IMR-90 (cell line): ENCODE data around the gene LNP1. TPM values are rescaled to one million over a fixed set of nuclear protein-coding genes. Genes with fewer than 3 reads are reported as not detected.

Experiments used
- ATAC-seq: fragments of 200-7000 bp; cut with Tn5 transposase; 2 replicates; pipeline ENCODE4 v1.9.1; 2020; ENCODE audit warnings: low read depth, mild to moderate bottlenecking, moderate library complexity
- BruUV-seq: library from RNA; stranded (reverse); fragments of 400-500 nt; replicated peaks from 2 replicates; lab custom pipeline; 2021; lab: Mats Ljungman, UMichigan
- CTCF ChIA-PET: fragments of 300-600 bp; formaldehyde crosslinking; extraction: SDS; loops from one replicate; lab custom pipeline; 2021; ENCODE audit warnings: antibody characterized with exemption; lab: Yijun Ruan, JAX
- POLR2A ChIA-PET: fragments of 300-600 bp; sonication (Branson Sonifier 250); formaldehyde crosslinking; loops from one replicate; lab custom pipeline; 2022; ENCODE audit warnings: antibody characterized with exemption; ENCODE audit not compliant: unreplicated experiment; lab: Charles Lee
- DNase-seq: peaks from one replicate; pipeline ENCODE4 v3.0.0; 2013
- H2AFZ ChIP-seq: replicated peaks from 2 replicates; pipeline ENCODE3; 2013; ENCODE audit warnings: low read length, mild to moderate bottlenecking; ENCODE audit not compliant: poor library complexity
- H2AK5ac ChIP-seq: 2 replicates; pipeline ENCODE4 v1.6.1; 2013; ENCODE audit warnings: low read depth, low read length, inconsistent platforms
- H2AK9ac ChIP-seq: replicated peaks from 2 replicates; pipeline ENCODE3; 2013; ENCODE audit warnings: mild to moderate bottlenecking, low read depth, low read length, moderate library complexity; ENCODE audit not compliant: poor library complexity
- H2BK120ac ChIP-seq: 2 replicates; pipeline ENCODE4 v1.6.1; 2013; ENCODE audit warnings: low read depth, low read length, inconsistent platforms
- H2BK15ac ChIP-seq: 3 replicates; pipeline ENCODE4 v1.6.1; 2013; ENCODE audit warnings: low read depth, low read length, inconsistent platforms
- H2BK20ac ChIP-seq: 2 replicates; pipeline ENCODE4 v1.6.1; 2013; ENCODE audit warnings: low read depth, mild to moderate bottlenecking, inconsistent platforms, low read length, moderate library complexity
- H2BK5ac ChIP-seq: 2 replicates; pipeline ENCODE4 v1.6.1; 2013; ENCODE audit warnings: mild to moderate bottlenecking, low read depth, low read length, inconsistent platforms; ENCODE audit not compliant: poor library complexity, severe bottlenecking
- H3K14ac ChIP-seq: replicated peaks from 2 replicates; pipeline ENCODE4 v1.6.1; 2013; ENCODE audit warnings: low read depth, low read length, inconsistent platforms
- H3K18ac ChIP-seq: 2 replicates; pipeline ENCODE4 v1.6.1; 2013; ENCODE audit warnings: low read depth, low read length, control low read depth
- H3K23ac ChIP-seq: 2 replicates; pipeline ENCODE4 v1.6.1; 2013; ENCODE audit warnings: low read depth, low read length, inconsistent platforms
- H3K27ac ChIP-seq: 2 replicates; pipeline ENCODE4 v1.5.1; 2013; ENCODE audit warnings: mild to moderate bottlenecking, control low read depth, low read length; ENCODE audit not compliant: insufficient read depth
- H3K27me3 ChIP-seq: 2 replicates; pipeline ENCODE4 v1.6.1; 2013; ENCODE audit warnings: low read length; ENCODE audit not compliant: control insufficient read depth, insufficient read depth
- H3K36me3 ChIP-seq: 2 replicates; pipeline ENCODE4 v1.6.1; 2013; ENCODE audit warnings: low read length, mixed read lengths; ENCODE audit not compliant: control insufficient read depth, insufficient read depth
- H3K4ac ChIP-seq: 2 replicates; pipeline ENCODE4 v1.6.1; 2013; ENCODE audit warnings: low read depth, low read length, inconsistent platforms
- H3K4me1 ChIP-seq: 2 replicates; pipeline ENCODE4 v1.6.1; 2013; ENCODE audit warnings: low read length, mixed read lengths; ENCODE audit not compliant: control insufficient read depth, insufficient read depth
- H3K4me2 ChIP-seq: 2 replicates; pipeline ENCODE4 v1.6.1; 2013; ENCODE audit warnings: low read depth, mild to moderate bottlenecking, control low read depth, low read length, moderate library complexity
- H3K4me3 ChIP-seq: 2 replicates; pipeline ENCODE4 v1.5.1; 2013; ENCODE audit warnings: low read depth, mild to moderate bottlenecking, control low read depth, low read length, moderate library complexity; ENCODE audit not compliant: insufficient read depth
- H3K56ac ChIP-seq: 2 replicates; pipeline ENCODE4 v1.6.1; 2013; ENCODE audit warnings: low read length, inconsistent platforms; ENCODE audit not compliant: insufficient read depth; ENCODE audit errors: extremely low read depth
- H3K79me1 ChIP-seq, 2 experiments: 2 replicates each; pipeline ENCODE4 v1.6.1; 2013; ENCODE audit warnings: low read length in 2 of 2, inconsistent platforms in 1 of 2, low read depth in 1 of 2
- H3K9ac ChIP-seq: 2 replicates; pipeline ENCODE4 v1.6.1; 2013; ENCODE audit warnings: low read depth, low read length, control low read depth
- H3K9me1 ChIP-seq: 2 replicates; pipeline ENCODE4 v1.6.1; 2013; ENCODE audit warnings: low read length, inconsistent platforms; ENCODE audit not compliant: insufficient read depth
- H3K9me3 ChIP-seq: 2 replicates; pipeline ENCODE4 v1.6.1; 2013; ENCODE audit warnings: low read length; ENCODE audit not compliant: control insufficient read depth, insufficient read depth
- H4K20me1 ChIP-seq: 2 replicates; pipeline ENCODE4 v1.6.1; 2013; ENCODE audit warnings: low read length, inconsistent platforms; ENCODE audit not compliant: insufficient read depth
- H4K5ac ChIP-seq: 2 replicates; pipeline ENCODE4 v1.6.1; 2013; ENCODE audit warnings: mild to moderate bottlenecking, low read depth, low read length, control low read depth
- H4K8ac ChIP-seq, 2 experiments: 2 replicates each; pipeline ENCODE4 v1.6.1; 2013; ENCODE audit warnings: low read depth in 2 of 2, low read length in 2 of 2, control low read depth in 1 of 2, inconsistent platforms in 1 of 2
- H4K91ac ChIP-seq: 2 replicates; pipeline ENCODE4 v1.6.1; 2013; ENCODE audit warnings: low read depth, low read length, inconsistent platforms; ENCODE audit not compliant: insufficient read depth
- BHLHE40 ChIP-seq: fragments of 150-350 bp; IDR thresholded peaks from 2 replicates; pipeline ENCODE4 v1.6.1; 2016; ENCODE audit warnings: mild to moderate bottlenecking, low read depth, low read length
- CHD1 ChIP-seq: IDR thresholded peaks from 2 replicates; pipeline ENCODE4 v1.6.1; 2012; ENCODE audit warnings: low read depth, low read length, improper control_type of control experiment
- CTCF ChIP-seq: conservative IDR thresholded peaks from 2 replicates; pipeline ENCODE4 v1.5.1; 2012; ENCODE audit warnings: mild to moderate bottlenecking, low read depth, low read length, improper control_type of control experiment
- ELK1 ChIP-seq: fragments of 150-350 bp; IDR thresholded peaks from 2 replicates; pipeline ENCODE4 v1.6.1; 2016; ENCODE audit warnings: low read depth, mild to moderate bottlenecking, low read length, moderate library complexity, borderline replicate concordance
- FOS ChIP-seq: fragments of 150-350 bp; IDR thresholded peaks from 2 replicates; pipeline ENCODE4 v1.6.1; 2016; ENCODE audit warnings: low read depth, low read length
- MAFK ChIP-seq: IDR thresholded peaks from 2 replicates; pipeline ENCODE4 v1.6.1; 2012; ENCODE audit warnings: low read depth, low read length, improper control_type of control experiment
- MAZ ChIP-seq: IDR thresholded peaks from 2 replicates; pipeline ENCODE4 v1.6.1; 2012; ENCODE audit warnings: low read depth, mild to moderate bottlenecking, low read length, improper control_type of control experiment, moderate library complexity, borderline replicate concordance
- MXI1 ChIP-seq: IDR thresholded peaks from 2 replicates; pipeline ENCODE4 v1.6.1; 2012; ENCODE audit warnings: low read depth, mild to moderate bottlenecking, low read length, moderate library complexity, borderline replicate concordance
- NFE2L2 ChIP-seq: fragments of 150-350 bp; IDR thresholded peaks from 2 replicates; pipeline ENCODE4 v1.6.1; 2016; ENCODE audit warnings: low read depth, mild to moderate bottlenecking, low read length
- POLR2A ChIP-seq: IDR thresholded peaks from 2 replicates; pipeline ENCODE4 v1.6.1; 2012; ENCODE audit warnings: mild to moderate bottlenecking, low read depth, low read length
- RAD21 ChIP-seq: IDR thresholded peaks from 2 replicates; pipeline ENCODE4 v1.6.1; 2012; ENCODE audit warnings: low read length, improper control_type of control experiment
- RCOR1 ChIP-seq: IDR thresholded peaks from 2 replicates; pipeline ENCODE4 v1.6.1; 2012; ENCODE audit warnings: mild to moderate bottlenecking, low read length, improper control_type of control experiment; ENCODE audit not compliant: insufficient replicate concordance
- RFX5 ChIP-seq: IDR thresholded peaks from 2 replicates; pipeline ENCODE4 v1.8.0; 2012; ENCODE audit warnings: low read depth, mild to moderate bottlenecking, low read length, moderate library complexity
- SMC3 ChIP-seq: fragments of 150-350 bp; IDR thresholded peaks from 2 replicates; pipeline ENCODE4 v1.6.1; 2016; ENCODE audit warnings: low read depth, mild to moderate bottlenecking, antibody characterized with exemption, low read length, moderate library complexity
- USF2 ChIP-seq: fragments of 150-350 bp; IDR thresholded peaks from 2 replicates; pipeline ENCODE4 v1.6.1; 2017; ENCODE audit warnings: mild to moderate bottlenecking, antibody characterized with exemption, low read length, low read depth
- WGBS, 2 experiments: methylation state at CpG; one replicate each; pipeline versions ENCODE4 v1.1.5 to v1.1.7; 2013; ENCODE audit warnings: missing lambda C conversion rate in 2 of 2; ENCODE audit not compliant: insufficient read length in 1 of 2; ENCODE audit errors: extremely low coverage in 2 of 2; 5-methylcytosine and 5-hydroxymethylcytosine counted together
- dilution Hi-C: fragments of 300-500 bp; cut with HindIII; formaldehyde crosslinking; loops from one replicate; pipeline ENCODE4 v1.14.3; 2018; ENCODE audit warnings: low sequenced_read_pairs; ENCODE audit not compliant: unreplicated experiment
- in situ Hi-C: fragments of 300-500 bp; cut with MboI; formaldehyde crosslinking; loops from 3 replicates; pipeline ENCODE4 v1.14.3; 2019; ENCODE audit warnings: low sequenced_read_pairs, inconsistent platforms, mixed read lengths
- intact Hi-C: fragments of 100-400 bp; cut with micrococcal nuclease; formaldehyde crosslinking; loops from 2 replicates; pipeline ENCODE4 v1.10.0; 2022
- polyA plus RNA-seq, 3 experiments: library from polyadenylated mRNA; depleted of rRNA; stranded (reverse); fragments of >200 nt; gene quantifications; 2 replicates each; pipeline ENCODE4 v1.2.3, GENCODE V29; 2012; ENCODE audit warnings: low replicate concordance in 1 of 3
- total RNA-seq: library from RNA; depleted of rRNA; stranded (reverse); fragments of >200 nt; gene quantifications from 2 replicates; pipeline ENCODE4 v1.2.3, GENCODE V29; 2012

The LNP1 gene
- total and polyA plus RNA-seq, 2 of the 4 experiments (the other 2 are of a cell fraction): 2.2 to 2.4 TPM

- H3K27ac ChIP-seq: no peak overlapping the region
- no peak overlapping the region for H3K14ac ChIP-seq
- no peak overlapping the region for H3K4me2 ChIP-seq
- 0 out of 2 replicates have a peak, but pooled peaks cover 2% of the 10 kb centered on the region for H3K9me1 ChIP-seq
- no peak overlapping the region for H2AK5ac ChIP-seq
- H4K20me1 ChIP-seq: no peaks in the 10 kb centered on the region
- H3K23ac ChIP-seq: no peak overlapping the region
- H4K8ac ChIP-seq: no peak overlapping the region
- no peak overlapping the region for H2BK15ac ChIP-seq
- WGBS, 2 experiments: 100% methylated on average over 3 of the region's 4 CpGs; no CpG with 5 or more reads in 1 of the 2 experiments
- H2BK120ac ChIP-seq: no peak overlapping the region
- intact Hi-C loops (no loop called here), in situ Hi-C loops (no loop called here), dilution Hi-C loops (no loop called here)
- ChIA-PET CTCF (interaction anchor here (0.6 kb wide), 1 partner anchor 1132 kb away, joined by 4 read pairs; no protein-coding TSS in a partner anchor), POLR2A (no interaction called here)
- H3K9ac ChIP-seq: no peak overlapping the region
- H3K4me3 ChIP-seq: no peak overlapping the region
- peaks cover 4% of the 10 kb centered on the region for H3K9me3 ChIP-seq
- DNase-seq (no peak), ATAC-seq (no peak)
- H3K27me3 ChIP-seq: no peaks in the 10 kb centered on the region
- H4K5ac ChIP-seq: no peak overlapping the region
- H2BK5ac ChIP-seq: no peak overlapping the region
- peaks cover 24% of the 10 kb centered on the region for H3K36me3 ChIP-seq
- H2BK20ac ChIP-seq: no peak overlapping the region
- no peak overlapping the region for H3K18ac ChIP-seq
- no peak overlapping the region for H3K4ac ChIP-seq
- no TSS peak for BruUV-seq
- no peaks in the 10 kb centered on the region for H3K4me1 ChIP-seq
- no peak overlapping the region for H3K56ac ChIP-seq
- no peak overlapping the region for H2AFZ ChIP-seq
- no peak overlapping the region for H4K91ac ChIP-seq
- H2AK9ac ChIP-seq: no peak overlapping the region
- H3K79me1 ChIP-seq: no peaks in the 10 kb centered on the region; a peak in 1 of 4 replicates
- no peak for TF ChIP-seq USF2
- TF ChIP-seq SMC3: no peak
- TF ChIP-seq FOS: no peak
- TF ChIP-seq CTCF: no peak
- TF ChIP-seq BHLHE40: no peak
- TF ChIP-seq POLR2A: no peak
- no peak for TF ChIP-seq RAD21
- TF ChIP-seq MAZ: no peak
- TF ChIP-seq MXI1: no peak
- TF ChIP-seq CHD1: no peak
- TF ChIP-seq NFE2L2: no peak
- no peak for TF ChIP-seq RCOR1
- TF ChIP-seq RFX5: no peak
- TF ChIP-seq MAFK: no peak
- no peak for TF ChIP-seq ELK1
Measured at GRCh38 chr3:100360757-100361496, 40.4 kb upstream of the LNP1 start.
